Eye (tissue), 1 donor: ENCODE data around the gene GNAT3.

Experiments
- DNase-seq: peaks from one replicate; pipeline ENCODE4 v3.0.0-alpha.2; 2015

Gene GNAT3

DNA sequence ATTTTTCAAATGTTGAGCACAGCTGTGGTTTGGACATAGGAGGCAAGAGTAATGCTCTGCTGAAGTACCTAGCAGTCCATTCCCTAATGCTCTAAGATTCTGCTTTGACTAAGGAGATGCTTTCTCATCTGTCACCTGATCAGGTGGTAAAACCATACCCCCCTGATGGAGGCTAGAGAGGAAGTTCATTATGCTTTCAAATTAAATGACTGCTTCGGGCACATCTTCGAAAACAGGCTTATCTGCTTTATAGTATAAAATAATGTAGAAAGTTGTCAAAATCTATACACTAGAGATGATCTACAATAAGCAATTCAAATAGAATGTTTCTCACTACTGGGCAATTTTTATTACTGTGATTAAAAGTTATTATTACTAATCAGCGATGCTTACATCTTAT lies at the start of gene GNAT3:
TSS of gene GNAT3 (minus strand) at position 101 of the 400 bp plus-strand sequence. CDS start 138 bp downstream, outside the sequence.
- DNase-seq = no peak

DNA sequence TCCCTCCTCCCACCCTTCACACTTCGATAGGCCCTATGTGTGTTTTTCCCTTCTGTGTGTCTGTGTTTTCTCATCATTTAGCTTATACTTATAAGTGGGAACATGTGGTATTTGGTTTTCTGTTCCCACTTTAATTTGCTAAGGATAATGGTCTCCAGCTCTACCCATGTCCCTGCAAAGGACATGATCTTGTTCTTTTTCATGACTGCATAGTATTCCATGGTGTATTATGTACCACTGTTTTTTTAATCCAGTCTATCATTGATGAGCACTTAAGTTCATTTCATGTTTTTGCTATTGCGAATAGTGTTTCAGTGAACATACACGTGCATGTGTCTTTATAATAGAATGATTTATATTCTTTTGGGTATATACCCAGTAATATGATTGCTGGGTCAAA lies 46.3 kb upstream of the GNAT3 start:
- no peak for DNase-seq

DNA sequence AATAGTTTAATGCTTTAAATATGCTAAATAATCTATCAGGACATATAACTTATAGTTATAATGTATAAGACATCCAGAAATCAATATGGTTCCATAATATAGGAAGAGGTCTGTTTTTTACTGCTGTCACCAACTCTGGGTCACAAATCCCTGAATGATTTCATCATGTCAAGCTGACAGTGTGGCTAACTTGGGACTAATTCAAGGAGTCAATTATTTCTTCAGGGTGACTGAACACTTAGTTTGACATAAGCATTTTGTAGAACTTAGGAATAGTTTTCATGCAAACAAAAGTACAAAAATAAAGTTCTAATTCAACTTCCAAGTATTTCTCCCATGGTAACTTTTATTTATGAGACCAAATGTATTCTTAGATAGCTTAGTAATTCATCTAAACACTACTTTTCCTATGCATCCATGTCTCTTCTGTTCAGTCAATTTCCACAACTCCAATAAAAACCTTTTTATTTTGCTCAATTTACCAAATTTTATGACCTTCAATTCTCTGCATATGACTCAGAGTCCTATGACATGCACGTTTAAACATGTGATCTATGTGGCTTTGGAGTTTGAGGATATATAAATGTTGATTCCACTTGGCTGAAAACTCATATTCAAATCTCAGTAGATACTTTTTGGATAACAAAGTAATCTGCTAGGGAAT lies 40.3 kb upstream of the GNAT3 start:
- no peak for DNase-seq

DNA sequence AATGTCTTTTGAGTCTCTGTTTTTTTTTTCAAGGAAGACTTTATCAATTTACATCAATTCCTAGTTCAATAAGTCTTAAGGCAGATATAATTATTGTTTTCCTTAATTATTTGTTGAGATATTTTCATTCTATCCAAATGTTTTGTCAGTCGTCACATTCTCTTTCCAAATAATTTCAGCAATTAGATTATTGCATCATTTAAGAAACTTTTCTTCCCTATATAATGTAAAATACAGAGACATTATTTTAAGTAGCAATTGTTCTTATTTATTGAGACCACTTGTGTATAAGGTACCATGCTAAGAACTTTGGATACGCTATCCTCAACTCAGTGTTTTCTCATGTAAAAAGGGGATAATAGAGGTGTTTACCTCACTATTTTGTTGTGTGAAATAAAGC lies 38.1 kb upstream of the GNAT3 start:
- no peak for DNase-seq

DNA sequence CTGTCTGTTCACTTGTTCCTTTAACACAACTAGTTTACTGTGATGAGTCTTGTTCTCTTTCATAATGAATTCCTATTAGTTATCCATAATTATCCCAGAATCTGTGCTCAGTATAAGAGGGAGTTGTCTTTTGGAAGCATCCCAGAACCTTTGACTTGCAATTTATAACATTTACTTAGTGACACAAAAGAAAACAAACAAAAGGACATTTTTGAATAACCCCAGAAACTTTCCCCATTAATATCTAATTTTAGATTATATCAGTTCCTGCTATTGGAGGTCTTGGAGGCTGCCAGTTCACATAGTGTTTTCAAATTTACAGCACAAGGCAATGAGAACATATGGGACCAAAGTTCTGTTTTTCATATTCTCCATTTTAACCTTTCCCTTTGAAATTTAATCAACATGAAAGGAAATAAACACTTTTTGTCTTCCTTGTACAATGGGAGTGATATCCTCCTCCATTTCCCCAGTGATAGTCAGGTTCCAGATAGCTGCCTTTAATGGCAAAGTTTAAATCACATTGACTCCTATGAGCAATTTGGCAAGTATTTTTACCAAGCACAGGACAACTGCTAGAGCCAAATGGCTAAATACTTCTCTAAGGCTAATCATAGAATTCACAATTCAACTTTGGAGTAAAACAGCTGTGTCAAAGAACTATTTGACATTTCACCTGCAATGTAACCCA lies 37.1 kb upstream of the GNAT3 start:
- DNase-seq = no peak

DNA sequence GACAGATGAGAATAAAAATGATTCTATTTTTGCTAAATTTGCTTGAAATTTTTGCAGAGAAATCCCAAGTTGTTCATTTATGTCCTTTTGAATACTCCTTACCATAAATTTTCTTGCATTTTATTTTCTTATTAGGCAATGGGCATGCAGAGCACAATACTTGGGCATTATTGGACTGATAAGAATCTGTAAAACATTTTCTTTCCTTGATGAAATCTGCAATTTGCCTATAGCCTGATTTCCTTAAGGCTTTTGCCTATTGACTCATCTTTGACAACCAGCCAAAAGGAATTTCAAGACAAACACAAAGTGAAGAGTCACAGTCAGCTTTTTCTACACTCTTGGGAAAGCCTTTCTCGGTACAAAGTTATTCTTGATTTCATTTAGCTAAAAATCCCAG lies 30.5 kb upstream of the GNAT3 start:
- no peak for DNase-seq

DNA sequence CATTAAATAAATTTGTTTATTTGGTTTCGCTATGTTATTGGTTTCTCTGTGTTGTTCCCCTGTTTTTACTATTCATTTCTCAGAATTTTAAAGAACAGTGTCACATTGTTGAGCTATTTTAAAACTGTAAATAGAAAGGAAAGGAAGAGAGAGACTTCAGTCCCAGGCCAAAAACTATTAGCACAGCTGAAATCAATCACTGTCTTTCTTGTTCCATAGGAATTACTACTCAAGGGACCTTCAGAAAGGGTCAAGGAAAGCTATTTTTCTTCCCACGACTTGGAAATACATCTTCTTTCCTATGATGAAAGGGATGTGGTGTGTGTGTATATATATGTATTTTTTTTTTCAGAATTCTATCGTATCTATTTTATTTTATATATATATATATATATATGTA lies 29.0 kb upstream of the GNAT3 start:
- DNase-seq = no peak

DNA sequence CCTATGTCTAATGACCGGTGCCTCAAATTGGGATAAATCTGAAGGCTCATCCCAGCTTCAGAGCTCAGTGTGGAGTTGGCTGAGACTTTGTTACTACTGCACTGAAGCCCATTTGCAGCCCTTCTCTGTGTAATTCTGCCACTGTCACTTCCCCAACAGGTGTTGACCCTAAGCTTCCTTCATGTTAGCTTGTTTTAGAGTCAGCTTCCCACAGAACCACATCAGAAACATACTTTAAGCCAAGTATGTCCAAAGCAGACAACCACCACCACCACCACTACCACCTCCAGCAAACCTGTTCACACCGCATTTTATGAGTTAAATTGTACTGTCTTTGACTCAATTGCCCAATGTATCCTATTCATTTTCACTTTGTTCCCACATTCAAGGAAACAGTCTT lies 25.2 kb upstream of the GNAT3 start:
- no peak for DNase-seq

DNA sequence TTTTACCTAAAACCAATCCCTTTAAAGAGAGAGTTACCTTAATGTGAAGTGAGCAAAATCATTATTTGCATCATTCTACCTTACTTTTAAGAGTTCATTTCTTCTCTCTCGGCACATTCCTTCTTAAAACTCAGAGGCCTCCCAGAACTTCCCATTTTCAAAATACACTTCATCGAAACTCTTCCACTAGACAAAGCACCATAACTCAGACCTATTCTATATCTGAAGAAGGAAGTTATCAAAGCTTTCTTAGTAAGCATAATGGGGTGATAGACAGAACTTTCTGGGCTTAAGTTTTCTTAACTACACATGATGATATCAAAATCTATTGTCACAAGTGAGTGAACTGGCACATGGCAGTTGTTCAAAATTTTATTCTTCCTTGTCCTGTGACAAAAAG lies 24.6 kb upstream of the GNAT3 start:
- no peak for DNase-seq

DNA sequence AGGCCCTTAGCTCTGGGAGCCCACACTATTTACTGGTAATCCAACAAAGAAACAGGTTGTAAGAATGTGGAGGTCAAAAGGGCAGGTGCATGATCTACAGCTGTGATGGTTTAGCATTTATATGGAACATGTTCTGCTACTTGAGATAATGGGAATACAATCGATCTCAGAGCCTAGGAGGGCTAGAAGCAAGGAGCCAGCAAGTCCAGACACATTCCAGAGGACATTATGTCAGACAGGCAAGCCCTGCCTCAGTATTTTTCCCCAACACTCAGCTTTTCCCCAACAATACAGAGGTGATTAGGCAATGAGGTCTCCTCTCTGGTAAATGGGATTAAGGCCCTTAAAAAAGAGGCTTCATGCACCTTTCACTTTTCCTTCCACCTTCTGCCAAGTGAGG lies 21.4 kb upstream of the GNAT3 start:
- no peak for DNase-seq

DNA sequence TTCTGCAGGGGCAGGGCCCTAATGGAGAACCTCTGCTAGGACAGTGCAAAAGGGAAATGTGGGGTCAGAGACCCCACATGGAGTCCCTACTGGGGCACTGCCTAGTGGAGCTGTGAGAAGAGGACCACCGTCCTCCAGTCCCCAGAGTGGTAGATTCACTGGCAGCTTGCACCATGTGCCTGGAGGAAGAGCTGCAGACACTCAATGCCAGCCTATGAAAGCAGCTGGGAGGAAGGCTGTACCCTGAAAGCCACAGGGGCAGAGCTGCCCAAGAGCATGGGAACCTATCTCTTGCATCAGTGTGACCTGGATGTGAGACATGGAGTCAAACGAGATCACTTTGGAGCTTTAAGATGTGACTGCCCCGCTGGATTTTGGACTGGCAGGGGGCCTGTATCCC lies 20.3 kb upstream of the GNAT3 start:
- DNase-seq = no peak

DNA sequence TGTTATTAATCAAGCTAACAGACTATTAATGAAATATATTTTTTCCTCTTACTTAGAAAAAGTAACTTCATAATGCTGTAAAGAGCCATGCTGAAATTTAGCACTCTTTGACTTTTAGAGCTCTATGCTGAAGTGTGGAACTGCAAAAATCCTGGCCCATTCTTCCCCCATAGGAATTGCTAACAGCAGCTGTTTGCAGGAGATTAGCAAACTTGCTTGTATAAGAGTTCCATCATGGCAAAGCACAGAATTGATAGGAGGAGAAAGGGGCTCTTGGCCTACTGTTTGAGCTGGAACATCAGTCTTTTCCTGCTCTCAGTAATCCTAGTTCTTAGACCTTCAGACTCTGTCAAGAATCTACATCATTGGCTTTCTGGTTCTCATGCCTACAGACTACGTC lies 18.3 kb upstream of the GNAT3 start:
- no peak for DNase-seq

DNA sequence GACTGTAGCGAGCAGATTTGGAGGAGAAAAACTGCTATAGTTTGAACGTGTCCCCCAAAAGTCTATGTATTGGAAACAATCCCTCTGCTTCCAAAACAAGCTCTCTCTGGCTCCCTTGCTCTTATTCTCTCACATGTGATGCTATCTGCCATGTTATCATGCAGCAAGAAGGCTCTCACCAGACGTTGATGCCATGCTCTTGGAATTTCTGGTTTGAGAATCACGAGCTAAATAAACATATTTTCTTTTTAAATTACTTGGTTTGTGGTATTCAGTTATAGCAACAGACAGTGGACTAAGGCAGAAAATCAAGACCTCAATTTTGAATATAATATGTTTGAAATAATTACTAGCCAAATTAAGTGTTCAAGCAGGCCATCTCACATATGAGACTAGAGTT lies 17.5 kb upstream of the GNAT3 start:
- no peak for DNase-seq

DNA sequence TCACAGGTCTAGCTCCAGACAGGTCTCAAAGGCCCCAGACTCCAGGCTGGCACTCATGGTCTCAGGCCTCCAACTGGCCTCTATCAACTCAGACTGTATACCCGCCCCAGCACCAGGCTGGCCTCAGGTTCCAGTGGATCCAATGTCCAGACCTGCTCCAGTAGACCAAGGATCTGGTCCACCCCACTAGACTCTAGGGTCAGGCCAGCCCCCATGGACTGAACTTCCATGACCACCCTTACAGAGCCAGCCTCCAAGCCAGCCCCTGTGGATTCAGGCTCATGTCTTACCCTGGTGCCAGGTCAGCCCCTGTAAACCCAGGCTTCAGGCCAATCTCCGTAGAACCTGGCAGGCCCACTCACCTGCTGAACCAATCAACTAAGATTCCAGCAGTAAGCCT lies 16.8 kb upstream of the GNAT3 start:
- DNase-seq = no peak

DNA sequence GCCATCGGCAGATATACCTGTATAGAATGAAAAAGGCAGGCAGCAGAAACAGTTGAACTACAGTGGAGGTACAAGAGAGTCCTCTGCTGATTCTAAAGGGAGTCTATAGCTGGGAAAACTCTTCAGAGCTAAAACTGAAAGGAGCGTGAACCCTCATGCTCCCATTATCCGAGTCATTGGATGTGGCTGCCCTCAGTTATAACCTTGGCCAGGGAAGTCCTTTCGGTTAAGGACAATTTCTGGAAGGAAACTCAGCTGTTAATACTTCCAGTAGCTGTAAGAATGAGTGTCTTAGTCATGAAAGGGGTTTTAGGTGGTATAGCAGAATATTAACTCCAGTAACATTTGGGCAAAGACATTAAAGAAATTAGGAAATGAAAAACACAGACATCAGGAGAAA lies 14.6 kb upstream of the GNAT3 start:
- DNase-seq = no peak

DNA sequence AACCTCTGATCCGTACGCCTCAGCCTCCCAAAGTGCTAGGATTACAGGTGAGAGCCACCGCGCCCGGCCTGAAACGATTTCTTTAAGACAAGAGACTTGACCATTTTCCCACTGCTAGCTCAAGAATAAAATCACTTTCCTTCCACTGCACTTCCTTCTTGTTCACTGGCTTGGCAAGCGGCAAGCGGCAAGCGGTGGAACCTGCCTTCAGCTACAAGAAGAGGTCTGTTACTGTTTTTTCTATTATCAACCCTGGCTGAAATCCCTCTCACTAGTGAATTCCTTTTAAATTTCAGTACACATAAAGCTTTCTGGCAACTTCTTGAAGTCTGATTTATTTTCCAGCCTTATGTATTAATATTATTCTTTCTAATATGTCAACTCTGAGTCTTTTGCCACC lies 12.8 kb upstream of the GNAT3 start:
- no peak for DNase-seq

DNA sequence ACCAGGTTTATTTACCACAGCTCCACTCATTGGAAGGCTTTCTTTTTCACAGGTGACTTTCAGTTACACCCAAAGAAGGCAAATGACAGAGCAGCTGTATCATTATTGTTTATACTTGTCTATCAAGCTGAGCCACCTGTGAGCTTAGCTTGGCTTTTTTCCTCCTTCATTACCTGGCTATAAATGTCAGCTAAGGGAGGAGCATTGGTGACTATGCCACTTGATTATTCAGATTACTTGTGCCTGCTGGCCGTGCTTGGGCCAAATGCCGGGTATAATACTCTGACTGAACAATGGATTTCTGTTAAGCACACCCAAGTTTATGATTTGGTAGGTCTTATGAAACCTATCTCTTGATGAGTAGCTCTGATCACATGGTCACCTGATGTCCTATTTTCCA lies 9.9 kb upstream of the GNAT3 start:
- no peak for DNase-seq

DNA sequence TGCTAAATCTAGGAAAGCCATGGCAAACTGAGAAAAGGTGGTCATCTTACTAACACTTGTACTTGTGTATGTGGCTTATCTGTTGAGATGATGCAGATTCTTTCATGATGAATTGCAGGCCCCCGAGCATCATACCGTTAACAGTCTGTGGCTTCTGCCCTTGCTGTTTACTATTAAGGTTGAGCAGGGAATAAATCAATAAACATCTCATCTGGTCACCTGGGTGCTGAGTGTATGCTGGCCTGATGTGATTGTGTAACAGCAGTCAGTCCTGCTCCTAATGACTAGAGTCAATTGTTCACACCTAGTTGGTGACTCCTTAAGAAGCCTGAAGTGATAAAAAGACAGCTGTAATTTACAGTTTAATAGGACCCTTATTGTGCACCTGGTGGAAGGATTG lies 8.3 kb upstream of the GNAT3 start:
- no peak for DNase-seq

DNA sequence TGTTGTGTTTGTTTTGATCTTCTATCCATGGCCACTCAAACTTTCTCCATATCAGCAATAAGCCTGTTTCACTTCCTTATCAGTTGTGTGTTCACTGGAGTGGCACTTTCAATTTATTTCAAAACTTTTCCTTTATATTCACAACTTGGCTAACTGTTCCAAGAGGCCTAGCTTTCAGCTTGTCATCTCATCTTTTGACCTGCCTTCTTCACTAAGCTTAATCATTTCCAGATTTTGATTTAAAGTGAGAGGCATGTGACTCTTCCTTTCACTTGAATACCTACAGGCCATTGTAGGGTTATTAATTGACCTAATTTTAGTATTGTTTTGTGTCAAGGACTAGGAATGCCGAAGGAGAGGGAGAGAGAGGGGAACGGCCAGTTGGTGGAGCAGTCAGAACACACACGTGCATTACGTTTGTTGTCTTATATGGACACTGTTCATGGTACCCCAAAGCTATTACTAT lies 5.5 kb upstream of the GNAT3 start:
- peak; percentile 71 for DNase-seq

DNA sequence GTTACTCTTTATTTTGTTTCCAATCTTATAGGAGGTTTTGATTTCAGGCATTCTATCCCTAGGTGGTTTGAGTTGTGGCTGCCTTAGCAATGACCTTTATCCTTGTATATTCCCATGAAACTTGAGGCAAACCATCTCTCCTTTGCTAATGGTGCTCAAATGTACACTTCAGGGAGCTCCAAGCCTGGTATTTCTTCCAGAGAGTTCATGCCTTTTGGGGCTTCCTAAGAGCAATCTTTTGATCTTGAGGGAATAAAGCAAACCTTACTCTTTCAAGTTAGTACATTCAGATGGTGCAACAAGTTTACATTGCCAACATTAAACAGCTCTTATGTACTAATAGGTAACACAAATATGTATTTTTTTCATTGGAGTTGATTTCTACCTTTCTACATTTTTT lies 3.4 kb upstream of the GNAT3 start:
- no peak for DNase-seq

DNA sequence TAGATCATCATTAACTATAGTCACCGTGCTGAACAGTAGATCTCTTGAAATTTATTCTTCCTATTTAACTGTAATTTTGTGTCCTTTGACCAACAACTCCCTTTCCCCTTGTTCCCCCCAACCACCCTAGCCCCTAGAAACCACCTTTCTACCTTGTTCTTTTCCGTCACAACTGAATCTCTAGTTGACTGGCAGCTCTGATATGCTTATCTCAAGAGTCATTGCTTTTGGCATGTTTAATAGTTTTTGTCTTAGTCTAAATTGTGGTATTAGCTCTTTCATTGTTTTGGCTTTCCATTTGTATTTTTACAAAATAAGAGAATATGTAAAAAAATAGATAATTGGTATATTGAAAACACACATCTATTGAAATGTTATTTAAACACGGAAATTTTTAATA lies 1.8 kb downstream of the GNAT3 start:
- DNase-seq = no peak

DNA sequence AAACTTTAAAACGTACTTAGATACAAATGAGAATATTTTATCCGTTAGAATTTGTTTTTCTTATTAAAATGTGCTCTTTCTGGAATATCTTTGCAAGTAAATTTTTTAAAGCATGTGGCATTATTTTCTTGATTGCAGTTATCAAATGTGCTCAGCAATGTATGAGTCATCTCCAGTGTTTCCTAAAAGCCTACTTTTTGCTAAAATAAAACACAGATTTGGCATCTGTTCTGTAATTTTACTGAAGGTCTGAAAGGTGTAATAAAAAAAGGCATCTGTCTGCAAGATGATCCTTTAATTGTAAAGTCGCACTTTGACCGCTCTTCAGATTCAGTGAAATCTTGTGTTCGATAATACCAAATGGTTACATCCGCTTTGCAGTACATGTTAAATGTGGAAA lies 3.4 kb downstream of the GNAT3 start:
- no peak for DNase-seq

DNA sequence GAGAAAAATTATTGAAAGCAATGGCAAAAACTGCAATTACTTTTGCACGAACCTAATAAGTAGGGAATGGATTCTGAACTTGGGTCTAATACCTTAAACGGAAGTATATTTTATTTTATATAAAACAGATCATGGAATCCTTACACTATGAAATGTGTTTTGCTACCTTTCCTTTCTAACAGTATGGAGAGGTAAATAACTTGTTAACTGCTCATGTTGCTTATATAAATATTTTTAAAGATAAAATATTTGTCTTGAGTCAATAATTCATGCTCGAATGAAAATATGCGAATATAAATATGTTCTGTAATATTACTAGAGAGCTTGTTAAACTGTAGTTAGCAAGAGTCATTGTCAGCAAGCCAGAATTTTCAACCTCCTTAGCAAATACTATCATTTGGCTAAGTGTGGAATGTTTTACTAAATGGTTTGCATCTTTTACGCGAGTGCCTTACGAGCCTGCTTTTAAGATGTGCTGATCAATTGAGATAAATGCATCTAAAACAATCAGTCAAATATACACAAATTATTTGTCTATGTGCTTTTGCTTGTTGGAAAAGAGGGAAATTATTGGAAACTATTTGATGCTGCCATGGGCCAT lies 5.9 kb downstream of the GNAT3 start:
- no peak for DNase-seq

DNA sequence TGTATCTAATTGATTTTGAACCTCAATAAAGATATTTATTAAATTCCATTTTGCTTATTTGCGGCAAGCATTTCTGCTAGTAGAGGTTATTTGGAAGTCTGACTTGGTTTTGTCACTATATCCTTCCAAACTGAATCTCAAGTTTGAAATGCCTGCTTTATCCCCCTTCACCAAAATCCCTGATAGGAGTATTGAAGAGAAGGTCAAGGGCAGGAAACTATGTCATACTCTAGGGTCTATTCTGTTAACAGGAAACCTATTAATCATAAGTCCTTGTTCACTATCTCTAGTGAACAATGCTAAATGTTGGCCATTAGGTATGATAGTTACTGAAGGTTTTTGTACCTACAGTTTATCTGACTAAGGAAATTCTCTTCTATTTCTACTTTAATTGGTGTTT lies 11.5 kb downstream of the GNAT3 start:
- no peak for DNase-seq
